Measurements from ENCODE around the gene FERMT3. TPM values are rescaled to one million over a fixed set of nuclear protein-coding genes. Genes with fewer than 3 reads are reported as not detected.

FERMT3 gene
- total and polyA plus RNA-seq, 2 of the 13 experiments (the other 11 are each of a cell fraction or from before 2014, with no cell fraction given) = 0.29 TPM; not detected in 1

GRCh38 chr11:64241241-64241490, 34.6 kb downstream of the FERMT3 start (continued):
- TF ChIP-seq ZHX1 (CRISPR knock-in tag; IDR thresholded peaks at IDR 0.05; ENCODE audit: low read depth) = no peak
- TF ChIP-seq AGO1 (IDR thresholded peaks at IDR 0.05; ENCODE audit: low read depth, low read length, poor library complexity, severe bottlenecking) = peak; percentile 6
- TF ChIP-seq ZNF557 (CRISPR knock-in tag; IDR thresholded peaks at IDR 0.05) = no peak
- TF ChIP-seq ATF7-NPFF (CRISPR knock-in tag; IDR thresholded peaks at IDR 0.05; ENCODE audit: low read depth) = no peak
- TF ChIP-seq HNRNPUL1 (IDR thresholded peaks at IDR 0.05; ENCODE audit: low read depth, low read length) = 0 out of 2 replicates have a peak, but pooled peaks have one; percentile 8
- TF ChIP-seq ZSCAN20 (CRISPR knock-in tag; IDR thresholded peaks at IDR 0.05; ENCODE audit: borderline replicate concordance) = no peak
- no peak for TF ChIP-seq ZNF589 (CRISPR knock-in tag; conservative IDR thresholded peaks at IDR 0.05)
- TF ChIP-seq ZNF235 (CRISPR knock-in tag; IDR thresholded peaks at IDR 0.05; ENCODE audit: borderline replicate concordance) = no peak
- no peak for TF ChIP-seq ARNT (IDR thresholded peaks at IDR 0.05)
